K562 (cell line): Measurements from ENCODE around the gene ZFR2. TPM values are rescaled to one million over a fixed set of nuclear protein-coding genes. Genes with fewer than 3 reads are reported as not detected.

Source experiments
- ZNF224 ChIP-seq: sonication (generic); formaldehyde crosslinking; IDR thresholded peaks from 2 replicates; pipeline ENCODE4 v1.8.0; 2022; ENCODE audit warnings: mild to moderate bottlenecking, missing genetic modification reagents
- ZNF445 ChIP-seq: fragments of 250-450 bp; sonication (Bioruptor Pico); IDR thresholded peaks from 2 replicates; pipeline ENCODE4 v1.4.0; 2020; ENCODE audit warnings: low read depth, mild to moderate bottlenecking, moderate library complexity
- ZNF561 ChIP-seq: fragments of 450-650 bp; formaldehyde crosslinking; conservative IDR thresholded peaks from 2 replicates; pipeline ENCODE4 v1.4.0; 2020; ENCODE audit warnings: mild to moderate bottlenecking, moderate library complexity
- polyA plus RNA-seq, 8 experiments: library from polyadenylated mRNA; depleted of rRNA in 4 of 8; stranded (reverse) in 5 of 8; unstranded in 3 of 8; fragments of >200 nt; fragmentation: Nextera tagmentation in 2 of 8; fragmentation: Illumina TruSeq in 1 of 8; extraction: Ambion mirVana in 2 of 8; extraction: Trizol in 1 of 8; gene quantifications; 2 replicates each; pipeline versions ENCODE4 v1.2.1 to v1.2.3, GENCODE V29; 2011 to 2014; ENCODE audit warnings: inconsistent platforms in 1 of 8, missing spikeins in 1 of 8
- total RNA-seq, 7 experiments: library from RNA; depleted of rRNA in 6 of 7; stranded (reverse); fragments of >200 nt in 6 of 7; fragmentation: Illumina TruSeq in 2 of 7; extraction: Trizol in 2 of 7; gene quantifications; 2 replicates each; pipeline versions ENCODE4 v1.2.1 to v1.2.3, GENCODE V29; 2011 to 2021; ENCODE audit warnings: low replicate concordance in 1 of 7
- TF ChIP-seq, protein P1 (sequence below): fragments of 200-600 bp; sonication (generic); IDR thresholded peaks from one replicate; pipeline ENCODE4 v1.6.1; 2012; ENCODE audit warnings: mild to moderate bottlenecking, low read depth, low read length, inconsistent platforms

The ZFR2 gene
- total and polyA plus RNA-seq, 9 of the 15 experiments (the other 6 are each of a cell fraction or from before 2014, with no cell fraction given), result 0.03 to 0.59 (median 0.07) TPM; not detected in 6

DNA sequence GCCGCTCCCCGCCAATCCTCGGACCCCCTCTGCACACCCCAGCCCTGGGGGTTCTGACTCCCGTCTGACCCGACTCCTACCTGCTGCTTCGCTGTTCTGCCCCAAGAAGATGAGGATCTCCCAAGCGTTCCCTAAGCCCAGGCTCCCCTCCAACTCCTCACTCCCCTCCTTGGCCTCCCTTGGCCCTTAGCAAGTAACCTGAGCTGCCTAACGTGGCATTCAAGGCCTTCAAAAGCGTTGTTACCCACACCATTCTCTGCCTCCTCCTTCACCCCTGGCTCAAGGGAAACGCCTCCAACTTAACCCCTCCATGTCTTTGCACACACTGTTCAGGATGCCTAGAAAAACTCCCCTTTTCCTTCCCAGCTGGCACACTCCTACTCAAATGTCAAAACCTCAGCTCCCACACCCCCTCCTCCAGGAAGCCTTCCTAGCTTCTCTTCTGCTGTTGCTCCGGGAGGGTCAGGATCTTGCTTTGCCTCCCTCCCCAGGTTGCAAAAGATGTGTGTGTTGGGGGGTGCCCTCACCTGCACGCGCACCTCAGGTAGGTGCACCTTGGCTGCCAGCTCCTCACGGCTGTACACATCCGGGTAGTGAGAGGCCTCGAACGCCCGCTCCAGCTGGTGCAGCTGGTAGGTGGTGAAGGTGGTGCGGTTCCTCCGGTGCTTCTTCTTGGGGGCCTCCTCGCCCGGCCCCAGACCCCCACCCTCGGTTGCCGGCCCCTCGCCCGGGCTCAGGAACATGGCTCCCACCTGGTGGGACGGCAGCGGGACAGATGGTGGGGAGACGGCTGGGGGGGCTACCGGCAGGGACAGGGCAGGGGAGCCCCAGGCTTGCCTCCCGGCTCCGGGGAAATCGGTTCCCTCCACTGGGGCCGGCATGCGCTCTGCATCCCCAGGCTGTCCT lies 97.6 kb downstream of the ZFR2 start (continued):
- TF ChIP-seq, protein P1, sequence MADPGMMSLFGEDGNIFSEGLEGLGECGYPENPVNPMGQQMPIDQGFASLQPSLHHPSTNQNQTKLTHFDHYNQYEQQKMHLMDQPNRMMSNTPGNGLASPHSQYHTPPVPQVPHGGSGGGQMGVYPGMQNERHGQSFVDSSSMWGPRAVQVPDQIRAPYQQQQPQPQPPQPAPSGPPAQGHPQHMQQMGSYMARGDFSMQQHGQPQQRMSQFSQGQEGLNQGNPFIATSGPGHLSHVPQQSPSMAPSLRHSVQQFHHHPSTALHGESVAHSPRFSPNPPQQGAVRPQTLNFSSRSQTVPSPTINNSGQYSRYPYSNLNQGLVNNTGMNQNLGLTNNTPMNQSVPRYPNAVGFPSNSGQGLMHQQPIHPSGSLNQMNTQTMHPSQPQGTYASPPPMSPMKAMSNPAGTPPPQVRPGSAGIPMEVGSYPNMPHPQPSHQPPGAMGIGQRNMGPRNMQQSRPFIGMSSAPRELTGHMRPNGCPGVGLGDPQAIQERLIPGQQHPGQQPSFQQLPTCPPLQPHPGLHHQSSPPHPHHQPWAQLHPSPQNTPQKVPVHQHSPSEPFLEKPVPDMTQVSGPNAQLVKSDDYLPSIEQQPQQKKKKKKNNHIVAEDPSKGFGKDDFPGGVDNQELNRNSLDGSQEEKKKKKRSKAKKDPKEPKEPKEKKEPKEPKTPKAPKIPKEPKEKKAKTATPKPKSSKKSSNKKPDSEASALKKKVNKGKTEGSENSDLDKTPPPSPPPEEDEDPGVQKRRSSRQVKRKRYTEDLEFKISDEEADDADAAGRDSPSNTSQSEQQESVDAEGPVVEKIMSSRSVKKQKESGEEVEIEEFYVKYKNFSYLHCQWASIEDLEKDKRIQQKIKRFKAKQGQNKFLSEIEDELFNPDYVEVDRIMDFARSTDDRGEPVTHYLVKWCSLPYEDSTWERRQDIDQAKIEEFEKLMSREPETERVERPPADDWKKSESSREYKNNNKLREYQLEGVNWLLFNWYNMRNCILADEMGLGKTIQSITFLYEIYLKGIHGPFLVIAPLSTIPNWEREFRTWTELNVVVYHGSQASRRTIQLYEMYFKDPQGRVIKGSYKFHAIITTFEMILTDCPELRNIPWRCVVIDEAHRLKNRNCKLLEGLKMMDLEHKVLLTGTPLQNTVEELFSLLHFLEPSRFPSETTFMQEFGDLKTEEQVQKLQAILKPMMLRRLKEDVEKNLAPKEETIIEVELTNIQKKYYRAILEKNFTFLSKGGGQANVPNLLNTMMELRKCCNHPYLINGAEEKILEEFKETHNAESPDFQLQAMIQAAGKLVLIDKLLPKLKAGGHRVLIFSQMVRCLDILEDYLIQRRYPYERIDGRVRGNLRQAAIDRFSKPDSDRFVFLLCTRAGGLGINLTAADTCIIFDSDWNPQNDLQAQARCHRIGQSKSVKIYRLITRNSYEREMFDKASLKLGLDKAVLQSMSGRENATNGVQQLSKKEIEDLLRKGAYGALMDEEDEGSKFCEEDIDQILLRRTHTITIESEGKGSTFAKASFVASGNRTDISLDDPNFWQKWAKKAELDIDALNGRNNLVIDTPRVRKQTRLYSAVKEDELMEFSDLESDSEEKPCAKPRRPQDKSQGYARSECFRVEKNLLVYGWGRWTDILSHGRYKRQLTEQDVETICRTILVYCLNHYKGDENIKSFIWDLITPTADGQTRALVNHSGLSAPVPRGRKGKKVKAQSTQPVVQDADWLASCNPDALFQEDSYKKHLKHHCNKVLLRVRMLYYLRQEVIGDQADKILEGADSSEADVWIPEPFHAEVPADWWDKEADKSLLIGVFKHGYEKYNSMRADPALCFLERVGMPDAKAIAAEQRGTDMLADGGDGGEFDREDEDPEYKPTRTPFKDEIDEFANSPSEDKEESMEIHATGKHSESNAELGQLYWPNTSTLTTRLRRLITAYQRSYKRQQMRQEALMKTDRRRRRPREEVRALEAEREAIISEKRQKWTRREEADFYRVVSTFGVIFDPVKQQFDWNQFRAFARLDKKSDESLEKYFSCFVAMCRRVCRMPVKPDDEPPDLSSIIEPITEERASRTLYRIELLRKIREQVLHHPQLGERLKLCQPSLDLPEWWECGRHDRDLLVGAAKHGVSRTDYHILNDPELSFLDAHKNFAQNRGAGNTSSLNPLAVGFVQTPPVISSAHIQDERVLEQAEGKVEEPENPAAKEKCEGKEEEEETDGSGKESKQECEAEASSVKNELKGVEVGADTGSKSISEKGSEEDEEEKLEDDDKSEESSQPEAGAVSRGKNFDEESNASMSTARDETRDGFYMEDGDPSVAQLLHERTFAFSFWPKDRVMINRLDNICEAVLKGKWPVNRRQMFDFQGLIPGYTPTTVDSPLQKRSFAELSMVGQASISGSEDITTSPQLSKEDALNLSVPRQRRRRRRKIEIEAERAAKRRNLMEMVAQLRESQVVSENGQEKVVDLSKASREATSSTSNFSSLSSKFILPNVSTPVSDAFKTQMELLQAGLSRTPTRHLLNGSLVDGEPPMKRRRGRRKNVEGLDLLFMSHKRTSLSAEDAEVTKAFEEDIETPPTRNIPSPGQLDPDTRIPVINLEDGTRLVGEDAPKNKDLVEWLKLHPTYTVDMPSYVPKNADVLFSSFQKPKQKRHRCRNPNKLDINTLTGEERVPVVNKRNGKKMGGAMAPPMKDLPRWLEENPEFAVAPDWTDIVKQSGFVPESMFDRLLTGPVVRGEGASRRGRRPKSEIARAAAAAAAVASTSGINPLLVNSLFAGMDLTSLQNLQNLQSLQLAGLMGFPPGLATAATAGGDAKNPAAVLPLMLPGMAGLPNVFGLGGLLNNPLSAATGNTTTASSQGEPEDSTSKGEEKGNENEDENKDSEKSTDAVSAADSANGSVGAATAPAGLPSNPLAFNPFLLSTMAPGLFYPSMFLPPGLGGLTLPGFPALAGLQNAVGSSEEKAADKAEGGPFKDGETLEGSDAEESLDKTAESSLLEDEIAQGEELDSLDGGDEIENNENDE, result no peak
- TF ChIP-seq ZNF224 (CRISPR knock-in tag) (no peak), ZNF561 (CRISPR knock-in tag) (no peak), ZNF445 (no peak)
